ENCODE data around the gene COX18. TPM values are rescaled to one million over a fixed set of nuclear protein-coding genes. Genes with fewer than 3 reads are reported as not detected.

Gene COX18
- polyA plus RNA-seq, 1 donor (not counting 4 experiments of a cell fraction or from before 2014, with no cell fraction given) = 11.4 TPM

- Histone ChIP-seq H3K4me1 (ENCODE audit: control insufficient read depth, extremely low read depth, insufficient read depth, low read length) (no peaks in the 10 kb centered on the region), H2AFZ (ENCODE audit: control insufficient read depth, low read length) (no peak overlapping the region), H4K20me1 (ENCODE audit: control insufficient read depth, extremely low read depth, insufficient read depth, low read length) (no peaks in the 10 kb centered on the region), H3K9me3 (ENCODE audit: control insufficient read depth, low read depth, low read length) (no peaks in the 10 kb centered on the region), H3K79me2 (ENCODE audit: control insufficient read depth, insufficient read depth, low read length) (peaks cover 5% of the 10 kb centered on the region), H3K4me3 (ENCODE audit: control insufficient read depth in 2 of 3, extremely low read depth in 1 of 3, insufficient read depth in 2 of 3, low read depth in 1 of 3, low read length in 3 of 3) (no peak overlapping the region), H3K36me3 (ENCODE audit: control insufficient read depth in 2 of 2, extremely low read depth in 1 of 2, insufficient read depth in 2 of 2, low read length in 2 of 2) (peaks cover 6% of the 10 kb centered on the region in 2 experiments), H3K9ac (ENCODE audit: control insufficient read depth, extremely low read depth, insufficient read depth, low read length) (no peak overlapping the region), H3K27me3 (ENCODE audit: control insufficient read depth, extremely low read depth, insufficient read depth, low read length) (no peaks in the 10 kb centered on the region), H3K27ac (ENCODE audit: control insufficient read depth, insufficient read depth, low read length) (no peak overlapping the region), H3K4me2 (ENCODE audit: control insufficient read depth, extremely low read depth, insufficient read depth, low read depth, low read length) (no peak overlapping the region), H3K9me1 (ENCODE audit: control insufficient read depth, extremely low read depth, insufficient read depth, low read length) (no peaks in the 10 kb centered on the region)
- TF ChIP-seq CTCF (optimal IDR thresholded peaks at IDR 0.05 in 1 of 3, IDR thresholded peaks at IDR 0.05 in 1 of 3, conservative IDR thresholded peaks at IDR 0.05 in 1 of 3; ENCODE audit: extremely low read depth in 1 of 3, insufficient read depth in 2 of 3, low read length in 3 of 3) = no peak
- no peak for TF ChIP-seq EZH2 (IDR thresholded peaks at IDR 0.05; ENCODE audit: low read length)
- DNase-seq (ENCODE audit: low read depth, low spot score) (no peak), FAIRE-seq (no peak)
- dilution Hi-C loops (cut with MboI; ENCODE audit: extremely low pct_ligation_motif_present, low sequenced_read_pairs) = no loop called here
These were observed 5.0 kb downstream of the COX18 start for GRCh38 chr4:73064536-73064935.

DNA sequence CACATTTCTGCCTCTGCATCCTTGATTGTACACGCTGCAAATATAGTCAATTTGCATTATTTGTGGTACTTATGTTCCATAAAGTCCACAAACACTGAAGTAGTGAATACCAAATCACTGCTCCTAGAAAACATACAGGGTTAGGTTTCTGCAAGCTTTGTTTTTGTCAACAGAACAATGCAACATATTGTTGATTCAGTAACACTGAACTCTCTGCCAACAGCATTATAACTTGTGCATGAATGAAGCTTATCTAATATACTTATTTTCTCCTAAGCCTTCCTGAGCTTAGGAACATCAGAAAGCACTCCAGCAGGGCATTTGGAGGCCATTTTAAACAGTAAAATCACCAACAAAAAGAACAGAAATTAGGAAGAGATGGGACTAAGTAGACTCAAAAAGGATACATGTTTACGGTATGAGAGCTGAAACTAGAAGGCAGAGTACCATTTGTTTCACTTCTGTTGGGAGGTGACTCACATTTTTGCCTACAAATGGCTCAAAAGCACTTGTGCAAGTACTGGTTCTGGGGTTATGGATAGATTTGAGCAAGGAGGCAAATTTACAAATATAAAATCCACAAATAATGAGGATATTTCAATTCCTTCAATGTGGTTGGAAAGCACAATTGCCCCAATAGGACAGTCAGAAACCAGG, 14.1 kb downstream of the COX18 start:
- dilution Hi-C loops (cut with MboI; ENCODE audit: extremely low pct_ligation_motif_present, low sequenced_read_pairs) = no loop called here
- DNase-seq (ENCODE audit: low read depth, low spot score) (no peak), FAIRE-seq (no peak)
- no peaks in the 10 kb centered on the region for H3K27me3 ChIP-seq (ENCODE audit: control insufficient read depth, extremely low read depth, insufficient read depth, low read length)
- no peaks in the 10 kb centered on the region for H3K9me3 ChIP-seq (ENCODE audit: control insufficient read depth, low read depth, low read length)
- no peak overlapping the region for H3K4me2 ChIP-seq (ENCODE audit: control insufficient read depth, extremely low read depth, insufficient read depth, low read depth, low read length)
- no peaks in the 10 kb centered on the region for H3K4me1 ChIP-seq (ENCODE audit: control insufficient read depth, extremely low read depth, insufficient read depth, low read length)
- no peak overlapping the region for H3K27ac ChIP-seq (ENCODE audit: control insufficient read depth, insufficient read depth, low read length)
- H3K9me1 ChIP-seq (ENCODE audit: control insufficient read depth, extremely low read depth, insufficient read depth, low read length) = no peaks in the 10 kb centered on the region
- H3K9ac ChIP-seq (ENCODE audit: control insufficient read depth, extremely low read depth, insufficient read depth, low read length) = no peak overlapping the region
- H4K20me1 ChIP-seq (ENCODE audit: control insufficient read depth, extremely low read depth, insufficient read depth, low read length) = no peaks in the 10 kb centered on the region
- no peak overlapping the region for H3K4me3 ChIP-seq (ENCODE audit: control insufficient read depth in 2 of 3, extremely low read depth in 1 of 3, insufficient read depth in 2 of 3, low read depth in 1 of 3, low read length in 3 of 3)
- no peak for TF ChIP-seq EZH2 (IDR thresholded peaks at IDR 0.05; ENCODE audit: low read length)
- no peak for TF ChIP-seq CTCF (optimal IDR thresholded peaks at IDR 0.05 in 1 of 3, IDR thresholded peaks at IDR 0.05 in 1 of 3, conservative IDR thresholded peaks at IDR 0.05 in 1 of 3; ENCODE audit: extremely low read depth in 1 of 3, insufficient read depth in 2 of 3, low read length in 3 of 3)
- H3K36me3 ChIP-seq (ENCODE audit: control insufficient read depth in 2 of 2, extremely low read depth in 1 of 2, insufficient read depth in 2 of 2, low read length in 2 of 2) = peaks cover 7 to 10% of the 10 kb centered on the region in 2 experiments
- no peaks in the 10 kb centered on the region for H3K79me2 ChIP-seq (ENCODE audit: control insufficient read depth, insufficient read depth, low read length)
- H2AFZ ChIP-seq (ENCODE audit: control insufficient read depth, low read length) = no peak overlapping the region

Measured in keratinocyte (primary cell).